ENCODE data around the gene INTS3. TPM values are rescaled to one million over a fixed set of nuclear protein-coding genes. Genes with fewer than 3 reads are reported as not detected.

The INTS3 gene
- total and polyA plus RNA-seq, 2 donors (not counting 3 experiments of a cell fraction or from before 2014, with no cell fraction given): 61.9 to 63.1 TPM

- CTCF ChIA-PET: interaction anchor here (1.0 to 1.8 kb wide), 2 partner anchors 14 to 63 kb away, joined by 4 to 7 read pairs; partner anchors contain the start of genes INTS3 and NPR1
- Histone ChIP-seq H3K4me3 (replicated peaks in 1 of 3; ENCODE audit: insufficient read depth in 1 of 3, low read depth in 1 of 3, low read length in 3 of 3) (no peak overlapping the region), H2AFZ (ENCODE audit: low read depth, low read length) (no peak overlapping the region), H3K9me1 (replicated peaks; ENCODE audit: control insufficient read depth, extremely low read depth, insufficient read depth, low read length) (no peaks in the 10 kb centered on the region), H3K4me1 (ENCODE audit: control insufficient read depth, extremely low read depth, insufficient read depth, low read length) (peaks cover 2% of the 10 kb centered on the region), H3K36me3 (ENCODE audit: control insufficient read depth in 2 of 2, extremely low read depth in 1 of 2, insufficient read depth in 2 of 2, low read length in 2 of 2) (peaks cover 10 to 14% of the 10 kb centered on the region in 2 experiments), H3K9ac (replicated peaks; ENCODE audit: extremely low read depth, insufficient read depth, low read length) (no peak overlapping the region), H4K20me1 (replicated peaks; ENCODE audit: control insufficient read depth, extremely low read depth, insufficient read depth, low read length) (no peaks in the 10 kb centered on the region), H3K9me3 (replicated peaks; ENCODE audit: control insufficient read depth, insufficient read depth, low read length) (no peaks in the 10 kb centered on the region), H3K27me3 (ENCODE audit: control insufficient read depth in 2 of 2, insufficient read depth in 2 of 2, low read length in 2 of 2) (no peaks in the 10 kb centered on the region), H3K27ac (ENCODE audit: insufficient read depth, low read depth, low read length) (no peak overlapping the region), H3K79me2 (ENCODE audit: control insufficient read depth, insufficient read depth, low read length) (no peaks in the 10 kb centered on the region), H3K4me2 (ENCODE audit: insufficient read depth, low read length) (no peak overlapping the region)
- dilution Hi-C loops (cut with MboI; ENCODE audit: extremely low pct_ligation_motif_present, low sequenced_read_pairs) (no loop called here), intact Hi-C loops (cut with micrococcal nuclease) (no loop called here)
- no peak for TF ChIP-seq POLR2A (IDR thresholded peaks at IDR 0.05; ENCODE audit: low read depth, low read length)
- no peak for DNase-seq (ENCODE audit: low read depth, low spot score)
- BruUV-seq (replicated peaks): no TSS peak
- no peak for FAIRE-seq
- POLR2A ChIA-PET: no interaction called here
Observed at GRCh38 chr1:153741986-153742385, 14.1 kb downstream of the INTS3 start.

DNA sequence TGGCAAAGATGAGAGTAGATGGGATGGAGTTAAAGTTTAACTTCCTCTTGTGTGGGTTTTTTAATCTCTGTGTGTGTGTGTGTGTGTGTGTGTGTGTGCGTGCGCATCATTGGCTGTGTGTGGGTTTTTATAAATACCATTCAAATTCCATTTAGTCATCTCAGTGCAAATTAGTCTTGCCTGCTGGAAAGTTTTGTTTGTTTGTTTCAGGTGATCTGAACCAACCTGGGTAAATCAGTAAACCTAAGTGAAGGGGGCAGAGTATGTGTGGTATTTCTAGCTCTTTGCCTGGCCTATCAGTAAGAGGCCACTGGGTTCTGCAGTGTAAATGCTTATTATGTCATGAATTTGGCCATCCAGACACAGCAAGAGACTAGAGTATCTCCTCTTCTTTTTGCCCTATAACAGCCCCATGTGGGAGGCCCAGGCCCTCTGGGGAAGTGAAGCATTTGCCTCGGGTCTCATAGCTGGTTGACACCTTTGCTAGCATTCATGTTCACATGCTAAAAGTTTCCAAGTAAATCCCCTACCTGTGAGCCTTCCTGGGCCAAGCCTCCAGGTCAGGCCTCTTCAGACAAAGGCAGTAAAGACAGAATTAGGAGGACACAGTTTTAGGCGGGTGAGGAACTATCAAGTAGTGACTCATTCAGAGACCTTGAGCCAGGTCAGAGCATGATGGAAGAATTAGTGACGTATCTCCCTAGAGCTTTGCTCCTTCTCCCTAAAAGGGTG, 14.7 kb downstream of the INTS3 start:
- Histone ChIP-seq H3K4me1 (ENCODE audit: control insufficient read depth, extremely low read depth, insufficient read depth, low read length) (peaks cover 2% of the 10 kb centered on the region), H3K27ac (ENCODE audit: insufficient read depth, low read depth, low read length) (no peak overlapping the region), H3K9me1 (replicated peaks; ENCODE audit: control insufficient read depth, extremely low read depth, insufficient read depth, low read length) (no peaks in the 10 kb centered on the region), H3K4me3 (replicated peaks in 1 of 3; ENCODE audit: insufficient read depth in 1 of 3, low read depth in 1 of 3, low read length in 3 of 3) (no peak overlapping the region), H3K4me2 (ENCODE audit: insufficient read depth, low read length) (no peak overlapping the region), H3K36me3 (ENCODE audit: control insufficient read depth in 2 of 2, extremely low read depth in 1 of 2, insufficient read depth in 2 of 2, low read length in 2 of 2) (peaks cover 16 to 18% of the 10 kb centered on the region in 2 experiments), H3K79me2 (ENCODE audit: control insufficient read depth, insufficient read depth, low read length) (no peaks in the 10 kb centered on the region), H4K20me1 (replicated peaks; ENCODE audit: control insufficient read depth, extremely low read depth, insufficient read depth, low read length) (no peaks in the 10 kb centered on the region), H2AFZ (ENCODE audit: low read depth, low read length) (no peak overlapping the region), H3K9ac (replicated peaks; ENCODE audit: extremely low read depth, insufficient read depth, low read length) (no peak overlapping the region), H3K27me3 (ENCODE audit: control insufficient read depth in 2 of 2, insufficient read depth in 2 of 2, low read length in 2 of 2) (no peaks in the 10 kb centered on the region), H3K9me3 (replicated peaks; ENCODE audit: control insufficient read depth, insufficient read depth, low read length) (no peaks in the 10 kb centered on the region)
- no peak for FAIRE-seq
- CTCF ChIA-PET: interaction anchor here (1.0 to 1.8 kb wide), 2 partner anchors 15 to 64 kb away, joined by 4 to 7 read pairs; partner anchors contain the start of genes INTS3 and NPR1
- TF ChIP-seq POLR2A (IDR thresholded peaks at IDR 0.05; ENCODE audit: low read depth, low read length) (no peak), EZH2 (IDR thresholded peaks at IDR 0.05; ENCODE audit: borderline replicate concordance, low read depth, low read length, severe bottlenecking) (no peak), MAX (IDR thresholded peaks at IDR 0.05; ENCODE audit: insufficient read depth, insufficient read length) (no peak), POLR2AphosphoS5 (IDR thresholded peaks at IDR 0.05; ENCODE audit: insufficient read depth, low read depth, low read length) (no peak), JUN (IDR thresholded peaks at IDR 0.05; ENCODE audit: borderline replicate concordance, insufficient read depth, insufficient read length, low read depth) (no peak), GATA2 (IDR thresholded peaks at IDR 0.05; ENCODE audit: insufficient read depth, insufficient read length, low read depth, low read length) (no peak), CTCF (IDR thresholded peaks at IDR 0.05; ENCODE audit: extremely low read depth in 1 of 2, insufficient read depth in 1 of 2, low read depth in 1 of 2, low read length in 2 of 2) (no peak), FOS (IDR thresholded peaks at IDR 0.05; ENCODE audit: borderline replicate concordance, insufficient read depth, low read length) (no peak), MYC (IDR thresholded peaks at IDR 0.05; ENCODE audit: low read depth, low read length) (no peak)
- POLR2A ChIA-PET: no interaction called here
- dilution Hi-C loops (cut with MboI; ENCODE audit: extremely low pct_ligation_motif_present, low sequenced_read_pairs) (no loop called here), intact Hi-C loops (cut with micrococcal nuclease) (no loop called here)
- BruUV-seq (replicated peaks): no TSS peak
- no peak for DNase-seq (ENCODE audit: low read depth, low spot score)
